HG03066 (cell line): ENCODE measurements around the gene PHACTR1.
A peak's percentile ranks its signal among the peaks of the same experiment; 100 is the strongest.
"Not testable (repeated sequence)": the region's sequence is repeated elsewhere in the genome, so short reads cannot be mapped to it uniquely, and the experiment has no call there.

Experiments
- ATAC-seq: cut with Tn5 transposase; IDR thresholded peaks from one replicate; pipeline ENCODE4 v1.9.1; 2021; ENCODE audit warnings: low read depth; ENCODE audit not compliant: unreplicated experiment

PHACTR1 gene

GRCh38 chr6:13216236-13217014 is 499.9 kb downstream of the PHACTR1 start:
- no peak for ATAC-seq

GRCh38 chr6:13217206-13217905 is 500.8 kb downstream of the PHACTR1 start:
- ATAC-seq = peak; percentile 44

- ATAC-seq = no peak
Measured at GRCh38 chr6:13220266-13220665, 503.7 kb downstream of the PHACTR1 start.

- no peak for ATAC-seq
Measured at GRCh38 chr6:13222048-13222447, 505.5 kb downstream of the PHACTR1 start.

GRCh38 chr6:13226071-13226470 is 509.5 kb downstream of the PHACTR1 start:
- ATAC-seq = no peak

- ATAC-seq = no peak
Measured at GRCh38 chr6:13228264-13229204, 512.0 kb downstream of the PHACTR1 start.

- ATAC-seq = peak; percentile 90
Measured at GRCh38 chr6:13229205-13230085, 512.9 kb downstream of the PHACTR1 start.

GRCh38 chr6:13233106-13233505 is 516.5 kb downstream of the PHACTR1 start:
- no peak for ATAC-seq

GRCh38 chr6:13234130-13234529 is 517.6 kb downstream of the PHACTR1 start:
- no peak for ATAC-seq

- ATAC-seq = no peak
Measured at GRCh38 chr6:13235339-13235738, 518.8 kb downstream of the PHACTR1 start.

GRCh38 chr6:13237318-13237717 is 520.8 kb downstream of the PHACTR1 start:
- no peak for ATAC-seq

GRCh38 chr6:13238017-13238416 is 521.5 kb downstream of the PHACTR1 start:
- no peak for ATAC-seq

GRCh38 chr6:13238640-13239216 is 522.2 kb downstream of the PHACTR1 start:
- no peak for ATAC-seq

GRCh38 chr6:13239530-13240455 is 523.2 kb downstream of the PHACTR1 start:
- ATAC-seq = no peak

- ATAC-seq = no peak
Measured at GRCh38 chr6:13241364-13241763, 524.8 kb downstream of the PHACTR1 start.

GRCh38 chr6:13242178-13242577 is 525.6 kb downstream of the PHACTR1 start:
- no peak for ATAC-seq

- no peak for ATAC-seq
Measured at GRCh38 chr6:13242590-13242989, 526.0 kb downstream of the PHACTR1 start.

- ATAC-seq = no peak
Measured at GRCh38 chr6:13243033-13243432, 526.5 kb downstream of the PHACTR1 start.

- ATAC-seq = not testable (repeated sequence)
Measured at GRCh38 chr6:13243745-13244144, 527.2 kb downstream of the PHACTR1 start.
